WI38 (cell line): ENCODE results near the gene C1QTNF5.
"Not testable (repeated sequence)": the region's sequence is repeated elsewhere in the genome, so short reads cannot be mapped to it uniquely, and the experiment has no call there.

Experiments
- H3K4me3 ChIP-seq: 2 replicates; pipeline ENCODE4 v1.5.1; 2011; ENCODE audit warnings: low read depth, mild to moderate bottlenecking, control low read depth, low read length
- TF ChIP-seq, protein P1 (sequence below): IDR thresholded peaks from 2 replicates; pipeline ENCODE4 v1.5.1; 2012; ENCODE audit warnings: low read depth, mild to moderate bottlenecking, control low read depth, low read length

The C1QTNF5 gene, protein sequence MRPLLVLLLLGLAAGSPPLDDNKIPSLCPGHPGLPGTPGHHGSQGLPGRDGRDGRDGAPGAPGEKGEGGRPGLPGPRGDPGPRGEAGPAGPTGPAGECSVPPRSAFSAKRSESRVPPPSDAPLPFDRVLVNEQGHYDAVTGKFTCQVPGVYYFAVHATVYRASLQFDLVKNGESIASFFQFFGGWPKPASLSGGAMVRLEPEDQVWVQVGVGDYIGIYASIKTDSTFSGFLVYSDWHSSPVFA

DNA sequence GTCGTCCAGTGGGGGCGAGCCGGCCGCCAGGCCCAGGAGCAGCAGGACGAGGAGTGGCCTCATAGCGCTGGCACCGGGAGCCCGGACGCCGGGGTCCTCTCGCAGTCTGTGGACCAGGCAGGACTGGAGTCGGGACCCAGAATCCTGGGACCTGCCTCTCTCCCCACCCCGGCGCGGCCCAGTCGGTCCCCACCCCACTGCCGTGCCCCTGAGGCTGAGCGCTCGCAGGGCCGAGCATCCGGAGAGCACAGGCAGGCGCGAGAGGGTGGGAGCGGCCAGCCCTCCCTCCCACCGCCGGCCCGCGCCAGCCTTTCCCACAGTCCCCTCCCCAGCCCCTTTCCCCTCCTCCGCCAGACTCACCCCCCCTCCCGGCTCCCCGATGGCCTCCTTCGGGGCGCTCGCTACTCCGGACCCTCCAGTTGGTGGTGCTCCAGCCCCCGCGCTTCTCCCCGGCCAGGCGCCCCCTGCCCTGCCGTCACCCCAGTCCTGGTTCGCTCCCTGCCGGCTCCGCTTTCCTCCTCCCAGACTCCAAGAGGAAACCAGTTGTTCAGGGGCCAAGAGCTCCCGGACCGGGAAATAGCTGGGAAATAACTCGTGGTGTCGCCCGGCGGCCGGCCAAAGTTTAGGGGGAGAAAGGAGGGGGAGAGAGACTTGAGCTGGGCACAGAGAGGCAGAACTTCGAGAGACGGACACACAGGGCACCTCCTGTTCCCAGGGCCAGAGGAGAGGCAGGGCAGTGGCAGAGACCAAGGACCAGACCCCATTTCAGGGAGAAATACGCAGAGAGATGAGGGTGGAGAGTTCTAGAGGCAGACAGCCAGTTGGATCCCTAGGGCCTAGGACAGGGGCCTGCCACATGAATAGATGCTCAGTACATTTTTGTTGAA, at the start of gene C1QTNF5:
C1QTNF5 (minus strand) TSS at position 549 of the 887 bp plus-strand sequence; CDS start at position 63, 486 bp downstream.
- TF ChIP-seq, protein P1, sequence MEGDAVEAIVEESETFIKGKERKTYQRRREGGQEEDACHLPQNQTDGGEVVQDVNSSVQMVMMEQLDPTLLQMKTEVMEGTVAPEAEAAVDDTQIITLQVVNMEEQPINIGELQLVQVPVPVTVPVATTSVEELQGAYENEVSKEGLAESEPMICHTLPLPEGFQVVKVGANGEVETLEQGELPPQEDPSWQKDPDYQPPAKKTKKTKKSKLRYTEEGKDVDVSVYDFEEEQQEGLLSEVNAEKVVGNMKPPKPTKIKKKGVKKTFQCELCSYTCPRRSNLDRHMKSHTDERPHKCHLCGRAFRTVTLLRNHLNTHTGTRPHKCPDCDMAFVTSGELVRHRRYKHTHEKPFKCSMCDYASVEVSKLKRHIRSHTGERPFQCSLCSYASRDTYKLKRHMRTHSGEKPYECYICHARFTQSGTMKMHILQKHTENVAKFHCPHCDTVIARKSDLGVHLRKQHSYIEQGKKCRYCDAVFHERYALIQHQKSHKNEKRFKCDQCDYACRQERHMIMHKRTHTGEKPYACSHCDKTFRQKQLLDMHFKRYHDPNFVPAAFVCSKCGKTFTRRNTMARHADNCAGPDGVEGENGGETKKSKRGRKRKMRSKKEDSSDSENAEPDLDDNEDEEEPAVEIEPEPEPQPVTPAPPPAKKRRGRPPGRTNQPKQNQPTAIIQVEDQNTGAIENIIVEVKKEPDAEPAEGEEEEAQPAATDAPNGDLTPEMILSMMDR = no peak
- H3K4me3 ChIP-seq = peak within 1 kb of the TSS; percentile 64

DNA sequence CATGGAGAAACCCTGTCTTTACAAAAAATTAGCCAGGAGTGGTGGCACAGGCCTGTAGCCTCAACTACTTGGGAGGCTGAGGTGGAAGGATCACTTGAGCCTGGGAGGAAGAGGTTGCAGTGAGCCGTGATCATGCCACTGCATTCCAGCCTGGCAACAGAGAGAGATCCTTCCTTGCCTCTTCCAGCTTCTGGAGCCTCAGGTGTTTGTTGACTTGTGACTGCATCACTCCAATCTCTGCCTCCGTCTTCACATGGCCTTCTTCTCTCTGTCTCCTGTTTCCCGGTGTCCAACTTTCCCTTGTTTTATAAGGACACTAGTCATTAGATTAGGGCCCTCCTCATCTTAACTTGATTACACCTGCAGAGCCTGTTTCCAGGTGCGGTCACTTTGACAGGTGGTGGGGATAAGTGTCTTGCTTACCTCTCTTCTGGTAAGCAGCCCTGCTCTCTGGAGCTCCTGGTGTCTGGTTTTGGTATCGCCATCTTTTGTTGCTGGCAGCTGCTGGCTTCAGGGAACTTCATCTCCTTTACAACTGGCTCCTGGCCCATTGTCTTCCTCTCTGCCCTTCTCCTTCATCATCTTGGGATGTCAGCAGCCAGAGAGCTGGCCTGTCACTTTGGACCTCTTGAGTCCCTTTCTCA, 49.0 kb upstream of the C1QTNF5 start:
- no peak overlapping the region for H3K4me3 ChIP-seq
- TF ChIP-seq, protein P1 = peak; percentile 54

DNA sequence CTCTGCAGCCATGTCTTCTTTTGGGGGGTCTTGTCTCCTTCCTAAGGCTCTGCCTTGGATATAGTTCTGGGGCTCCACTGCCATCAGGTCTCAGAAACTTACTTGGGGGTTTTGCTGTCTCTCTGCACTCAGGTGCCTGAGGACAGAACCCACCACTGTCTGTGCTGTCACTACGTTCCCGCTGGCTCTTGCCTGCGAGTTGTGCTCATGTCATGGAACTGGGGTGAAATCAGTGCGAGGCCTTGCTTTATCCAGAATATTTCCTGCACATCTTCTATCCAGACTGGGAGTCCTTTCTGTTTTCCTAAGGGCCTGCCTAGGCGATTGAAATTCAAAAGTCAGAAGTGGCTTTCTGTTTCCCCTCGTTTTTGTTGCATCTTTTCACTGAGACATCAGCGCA, 47.4 kb upstream of the C1QTNF5 start:
- TF ChIP-seq, protein P1 = no peak
- no peak overlapping the region for H3K4me3 ChIP-seq

DNA sequence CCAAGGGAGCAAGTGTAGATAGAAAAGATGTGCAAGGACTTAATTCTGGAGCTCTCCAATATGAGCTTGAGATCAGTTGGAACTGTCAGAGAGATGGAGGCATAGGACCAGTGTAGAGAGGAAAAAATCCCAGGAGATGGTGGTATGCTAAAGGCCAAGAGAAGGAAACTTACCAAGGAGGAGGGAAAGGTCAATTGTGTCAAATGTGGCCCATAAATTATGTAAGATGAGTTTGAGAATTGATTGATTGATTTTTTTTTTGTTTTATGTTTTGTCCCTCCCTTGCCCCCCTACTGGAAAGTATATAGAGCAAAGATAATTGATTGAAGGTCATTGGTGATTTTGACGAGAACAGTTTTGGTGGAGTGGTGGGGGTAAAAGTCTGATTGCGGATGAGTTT, 43.6 kb upstream of the C1QTNF5 start:
- no peak overlapping the region for H3K4me3 ChIP-seq
- TF ChIP-seq, protein P1 = no peak

DNA sequence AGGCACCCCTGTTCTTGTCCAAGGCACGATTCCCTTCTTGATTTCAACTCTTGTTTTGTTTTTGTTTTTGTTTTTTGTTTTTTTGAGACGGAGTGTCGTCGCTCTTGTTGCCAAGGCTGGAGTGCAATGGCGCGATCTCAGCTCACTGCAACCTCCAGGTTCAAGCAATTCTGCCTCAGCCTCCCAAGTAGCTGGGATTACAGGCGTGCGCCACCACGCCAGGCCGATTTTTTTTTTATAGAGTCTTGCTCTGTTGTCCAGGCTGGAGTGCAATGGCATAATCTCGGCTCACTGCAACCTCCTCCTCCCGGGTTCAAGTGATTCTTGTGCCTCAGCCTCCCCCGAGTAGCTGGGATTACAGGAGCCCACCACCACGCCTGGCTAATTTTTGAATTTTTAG, 41.8 kb upstream of the C1QTNF5 start:
- not testable (repeated sequence) for H3K4me3 ChIP-seq

DNA sequence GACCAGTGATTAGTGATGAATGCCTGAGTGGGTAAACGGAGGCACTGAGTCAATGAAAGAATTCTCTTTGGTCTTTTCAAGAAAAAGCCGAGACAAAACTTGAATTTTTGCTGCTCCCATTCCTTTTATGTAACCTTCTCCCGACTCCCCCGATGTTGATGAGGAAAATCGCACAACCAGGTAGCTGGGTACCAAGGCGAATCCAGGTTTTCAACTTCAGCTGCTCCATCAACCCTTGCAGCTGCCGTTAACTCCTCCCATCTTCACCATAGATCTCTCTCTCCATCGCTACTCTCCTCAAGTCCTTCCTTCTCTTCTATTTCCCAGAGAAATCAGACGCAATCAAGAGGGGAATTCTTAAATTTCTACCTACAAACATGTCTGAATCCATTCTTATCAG, 41.4 kb upstream of the C1QTNF5 start:
- peak overlapping the region; percentile 61 for H3K4me3 ChIP-seq
- TF ChIP-seq, protein P1 = no peak

DNA sequence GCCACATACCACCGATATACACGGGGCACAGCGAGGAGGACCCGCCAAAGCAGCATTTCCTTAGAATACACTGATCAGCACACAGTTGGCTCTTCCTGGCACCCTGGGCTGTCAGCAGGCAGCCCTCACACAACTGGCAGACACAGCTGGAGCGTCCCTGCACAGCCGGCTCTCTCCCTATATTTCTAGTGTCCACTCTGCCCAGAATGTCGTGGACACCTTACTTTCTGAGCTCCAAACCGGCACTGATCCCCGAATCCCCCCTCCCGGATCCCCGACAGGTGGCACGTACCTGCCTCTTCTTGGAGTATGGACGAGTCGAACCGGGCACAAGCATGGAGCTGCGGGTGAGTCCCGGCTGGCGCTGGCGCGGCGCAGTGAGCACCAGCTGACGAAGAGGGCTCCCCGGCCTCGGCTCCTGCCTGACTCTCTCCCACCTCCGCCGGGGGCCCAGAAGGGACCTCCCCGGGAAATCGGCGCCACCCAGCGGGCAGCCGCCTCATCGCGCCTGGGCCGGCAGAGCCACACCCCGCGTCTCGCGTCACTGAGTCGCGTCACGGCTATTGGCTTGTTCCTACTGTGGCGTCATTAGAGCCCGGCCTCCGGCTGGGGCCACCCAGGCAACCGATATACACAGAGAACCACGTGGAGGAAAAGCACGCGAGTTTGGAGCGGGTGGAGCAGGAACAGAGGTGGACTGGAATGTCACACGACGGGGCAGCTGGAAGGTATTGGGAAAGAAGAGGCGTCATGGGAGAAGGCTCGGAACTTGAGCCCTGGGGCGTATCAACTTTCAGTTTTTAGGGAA, 40.7 kb upstream of the C1QTNF5 start, which contains the start of gene USP2:
USP2 (minus strand) TSS at position 510 of the 808 bp plus-strand sequence. CDS start 8,210 bp downstream, outside the sequence.
- peak within 1 kb of the TSS; percentile 61 for H3K4me3 ChIP-seq
- TF ChIP-seq, protein P1 = peak; percentile 73
